Activated CD8-positive, alpha-beta memory T cell treated with anti-CD3 and anti-CD28 coated beads, Interleukin-2, amount 50 U/mL, for 4 hours (primary cell): ENCODE data around the gene SLC9C1.
A peak's percentile ranks its signal among the peaks of the same experiment; 100 is the strongest.
"Not testable (repeated sequence)": the region's sequence is repeated elsewhere in the genome, so short reads cannot be mapped to it uniquely, and the experiment has no call there.

ENCODE experiments used
- DNase-seq: peaks from one replicate; pipeline ENCODE4 v3.0.0-alpha.2; 2020

Gene SLC9C1

GRCh38 chr3:112185423-112186035, 108.5 kb downstream of the SLC9C1 start:
- not testable (repeated sequence) for DNase-seq

- no peak for DNase-seq
Observed at GRCh38 chr3:112175646-112176045, 118.4 kb downstream of the SLC9C1 start.

GRCh38 chr3:112175037-112175436, 119.0 kb downstream of the SLC9C1 start:
- no peak for DNase-seq

GRCh38 chr3:112171144-112171543, 122.9 kb downstream of the SLC9C1 start:
- DNase-seq, result no peak

- DNase-seq, result no peak
Observed at GRCh38 chr3:112170046-112170445, 124.0 kb downstream of the SLC9C1 start.

GRCh38 chr3:112167758-112168157, 126.3 kb downstream of the SLC9C1 start:
- DNase-seq, result no peak

- no peak for DNase-seq
Observed at GRCh38 chr3:112149136-112149535, 144.9 kb downstream of the SLC9C1 start.

GRCh38 chr3:112143689-112144088, 150.3 kb downstream of the SLC9C1 start:
- no peak for DNase-seq

- no peak for DNase-seq
Observed at GRCh38 chr3:112143251-112143650, 150.8 kb downstream of the SLC9C1 start.

- no peak for DNase-seq
Observed at GRCh38 chr3:112141293-112141692, 152.7 kb downstream of the SLC9C1 start.

GRCh38 chr3:112140584-112140983, 153.4 kb downstream of the SLC9C1 start:
- no peak for DNase-seq

GRCh38 chr3:112138219-112138969, 155.6 kb downstream of the SLC9C1 start:
- no peak for DNase-seq

GRCh38 chr3:112137781-112138180, 156.2 kb downstream of the SLC9C1 start:
- no peak for DNase-seq

- peak; percentile 28 for DNase-seq
Observed at GRCh38 chr3:112136959-112137693, 156.9 kb downstream of the SLC9C1 start.

GRCh38 chr3:112136046-112136445, 158.0 kb downstream of the SLC9C1 start:
- DNase-seq, result no peak

- DNase-seq, result no peak
Observed at GRCh38 chr3:112134335-112135124, 159.5 kb downstream of the SLC9C1 start.

GRCh38 chr3:112133626-112134334, 160.2 kb downstream of the SLC9C1 start:
- DNase-seq, result no peak

GRCh38 chr3:112132975-112133448, 161.0 kb downstream of the SLC9C1 start, which contains the start of gene GCSAM:
Gene GCSAM, minus strand, starts transcription at chr3:112133248. Its CDS starts 128 bp downstream, at chr3:112133120.
- peak; percentile 51 for DNase-seq

GRCh38 chr3:112132554-112132953, 161.5 kb downstream of the SLC9C1 start:
- DNase-seq, result no peak

- DNase-seq, result no peak
Observed at GRCh38 chr3:112132088-112132487, 161.9 kb downstream of the SLC9C1 start.

- no peak for DNase-seq
Observed at GRCh38 chr3:112131111-112131510, 162.9 kb downstream of the SLC9C1 start.

- no peak for DNase-seq
Observed at GRCh38 chr3:112130638-112130993, 163.4 kb downstream of the SLC9C1 start.
